Activated T-cell treated with anti-CD3 and anti-CD28 coated beads for 24 hours (primary cell): Measurements from ENCODE around the gene BTN3A1.
A peak's percentile ranks its signal among the peaks of the same experiment; 100 is the strongest.
"Not testable (repeated sequence)": the region's sequence is repeated elsewhere in the genome, so short reads cannot be mapped to it uniquely, and the experiment has no call there.

Experiments
- DNase-seq: peaks from one replicate; pipeline ENCODE4 v3.0.0-alpha.2; 2020; ENCODE audit warnings: low read depth

Gene BTN3A1

DNA sequence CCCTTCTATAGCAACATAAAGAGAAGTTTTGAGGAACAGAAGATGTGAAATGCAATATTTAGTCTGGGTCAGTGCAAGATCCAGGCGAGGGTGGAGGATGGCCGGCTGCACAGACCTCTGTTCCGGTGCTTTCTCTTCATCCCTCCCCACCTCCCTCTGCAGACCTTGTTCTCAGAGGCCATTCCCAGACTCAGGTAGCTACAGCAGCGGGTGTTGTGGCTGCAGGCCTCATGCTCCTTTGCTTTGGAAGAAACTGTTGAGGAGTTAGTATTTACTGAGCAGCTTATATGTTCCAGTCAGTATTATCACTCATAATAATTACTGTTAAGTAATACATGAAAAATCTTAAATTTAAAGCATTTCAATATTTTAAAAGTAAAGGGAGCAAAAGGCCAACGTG is 39.9 kb downstream of the BTN3A1 start:
- no peak for DNase-seq

- peak; percentile 35 for DNase-seq
These were observed 44.0 kb downstream of the BTN3A1 start for GRCh38 chr6:26445934-26446667.

- no peak for DNase-seq
These were observed 45.2 kb downstream of the BTN3A1 start for GRCh38 chr6:26447257-26447656.

- no peak for DNase-seq
These were observed 48.2 kb downstream of the BTN3A1 start for GRCh38 chr6:26450240-26450639.

GRCh38 chr6:26452631-26453235 is 50.7 kb downstream of the BTN3A1 start:
- no peak for DNase-seq

DNA sequence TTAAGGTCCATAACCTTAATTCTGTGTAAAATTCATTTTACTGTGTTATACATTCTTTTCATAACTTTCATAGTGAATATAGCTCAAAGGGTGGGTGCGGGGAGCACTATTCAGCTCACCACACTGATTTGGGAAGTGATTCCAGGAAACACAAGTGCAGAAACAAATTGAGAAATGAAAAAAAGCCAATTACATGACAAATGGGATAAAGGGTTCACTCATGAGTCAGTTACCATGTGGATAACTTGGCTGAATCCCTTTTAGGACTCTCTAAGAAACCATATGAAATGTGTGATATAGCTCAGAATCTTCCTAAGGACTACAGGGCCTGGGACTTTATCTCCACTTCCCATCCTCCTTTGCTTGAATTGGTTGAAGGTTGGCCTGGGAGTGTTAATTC is 52.6 kb downstream of the BTN3A1 start:
- no peak for DNase-seq

DNA sequence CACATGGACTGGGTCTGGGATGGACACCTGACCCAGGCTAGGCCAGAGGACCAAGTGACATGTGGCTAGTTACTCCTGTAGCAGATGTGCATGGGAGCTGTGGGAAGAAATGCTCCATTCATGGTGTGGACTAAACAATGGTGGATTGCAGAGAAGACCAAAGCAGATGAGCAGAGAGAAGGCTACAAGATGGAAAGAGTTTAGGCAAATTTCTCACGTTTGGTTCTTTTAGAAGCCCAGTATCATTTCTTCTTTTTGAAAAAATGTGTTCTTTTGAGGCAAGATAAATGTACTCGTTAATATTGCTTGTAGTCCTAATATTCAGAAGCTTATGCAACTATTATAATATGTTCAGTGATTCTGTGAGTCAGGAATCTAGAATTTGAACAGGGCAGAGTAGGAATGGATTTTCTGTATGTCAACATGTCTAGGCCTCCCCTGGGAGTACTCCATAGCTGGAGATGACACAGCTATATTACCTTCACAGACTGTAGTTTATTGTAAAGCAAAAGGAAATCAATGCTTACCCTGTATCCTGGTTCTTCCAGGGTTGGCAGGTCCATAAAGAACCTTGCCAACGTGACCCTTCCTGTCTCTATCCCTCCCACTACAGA is 53.4 kb downstream of the BTN3A1 start:
- no peak for DNase-seq

DNA sequence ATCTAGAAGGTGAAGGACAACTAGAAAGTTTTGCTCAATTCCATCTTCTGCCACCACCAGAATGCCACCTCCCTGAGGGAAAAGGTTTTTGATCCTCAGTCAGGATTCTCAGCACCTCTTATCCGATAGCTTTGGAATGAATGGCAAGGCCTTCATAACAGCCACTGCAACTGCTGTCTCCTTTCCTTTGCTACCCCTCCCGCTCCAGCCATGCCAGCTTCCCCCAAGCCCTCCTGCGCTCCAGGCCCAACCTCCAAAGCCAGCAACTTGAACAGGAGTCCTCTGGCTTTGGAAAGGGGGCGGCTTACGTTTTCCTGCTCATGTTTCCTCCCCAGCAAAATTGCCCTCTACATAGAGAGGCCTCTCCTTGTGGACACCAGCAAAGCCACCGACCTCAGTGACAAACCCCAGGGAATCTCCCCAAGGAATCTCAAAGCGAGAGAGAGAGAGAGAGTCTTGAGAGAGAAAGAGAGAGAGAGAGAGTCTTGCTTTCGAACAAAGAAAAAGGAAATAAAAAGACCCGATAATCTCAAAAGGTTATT is 55.3 kb downstream of the BTN3A1 start:
- DNase-seq = no peak

- DNase-seq = peak; percentile 57
These were observed 56.0 kb downstream of the BTN3A1 start, which contains the start of gene BTN2A1 for GRCh38 chr6:26457806-26458688. BTN2A1 (plus strand) TSS chr6:26457955; CDS start chr6:26458637, 682 bp downstream.

DNA sequence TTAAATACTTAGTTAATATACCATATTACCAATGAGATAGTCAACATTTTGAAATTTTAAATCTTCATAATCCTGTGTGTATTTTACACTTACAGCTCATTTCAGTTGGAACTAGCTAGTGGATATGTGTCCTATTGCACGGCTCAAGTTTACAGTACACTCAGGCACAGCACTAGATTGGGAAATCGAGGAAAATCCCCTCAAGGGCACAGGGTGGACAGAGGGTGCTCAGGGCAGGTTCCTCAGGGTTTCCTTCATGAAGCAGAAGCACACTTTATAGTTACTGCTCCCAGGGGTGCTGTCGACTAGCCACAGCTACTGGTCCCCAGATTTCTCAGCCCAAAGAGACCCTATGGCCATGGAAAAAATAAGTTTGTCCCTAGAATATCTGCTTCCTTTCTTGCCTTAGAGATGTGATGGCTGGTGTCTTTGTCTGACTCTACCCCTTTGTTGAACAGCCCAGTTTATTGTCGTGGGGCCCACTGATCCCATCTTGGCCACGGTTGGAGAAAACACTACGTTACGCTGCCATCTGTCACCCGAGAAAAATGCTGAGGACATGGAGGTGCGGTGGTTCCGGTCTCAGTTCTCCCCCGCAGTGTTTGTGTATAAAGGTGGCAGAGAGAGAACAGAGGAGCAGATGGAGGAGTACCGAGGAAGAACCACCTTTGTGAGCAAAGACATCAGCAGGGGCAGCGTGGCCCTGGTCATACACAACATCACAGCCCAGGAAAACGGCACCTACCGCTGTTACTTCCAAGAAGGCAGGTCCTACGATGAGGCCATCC is 57.1 kb downstream of the BTN3A1 start:
- DNase-seq = no peak

DNA sequence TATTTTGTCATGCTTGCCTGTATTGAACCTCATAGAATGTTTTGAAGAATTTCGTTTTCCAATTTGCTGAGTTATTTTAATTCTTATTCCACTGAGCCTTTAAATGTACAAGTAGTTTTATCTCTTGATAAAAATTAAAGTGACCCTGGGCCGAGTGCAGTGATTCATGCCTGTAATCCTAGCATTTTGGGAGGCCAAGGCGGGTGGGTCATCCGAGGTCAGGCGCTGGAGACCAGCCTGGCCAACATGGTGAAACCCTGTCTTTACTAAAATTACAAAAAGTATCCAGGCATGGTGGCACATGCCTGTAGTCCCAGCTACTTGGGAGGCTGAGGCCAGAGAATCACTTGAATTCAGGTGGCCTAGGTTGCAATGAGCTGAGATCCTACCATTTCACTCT is 59.3 kb downstream of the BTN3A1 start:
- not testable (repeated sequence) for DNase-seq

GRCh38 chr6:26464014-26464413 is 61.9 kb downstream of the BTN3A1 start:
- no peak for DNase-seq

DNA sequence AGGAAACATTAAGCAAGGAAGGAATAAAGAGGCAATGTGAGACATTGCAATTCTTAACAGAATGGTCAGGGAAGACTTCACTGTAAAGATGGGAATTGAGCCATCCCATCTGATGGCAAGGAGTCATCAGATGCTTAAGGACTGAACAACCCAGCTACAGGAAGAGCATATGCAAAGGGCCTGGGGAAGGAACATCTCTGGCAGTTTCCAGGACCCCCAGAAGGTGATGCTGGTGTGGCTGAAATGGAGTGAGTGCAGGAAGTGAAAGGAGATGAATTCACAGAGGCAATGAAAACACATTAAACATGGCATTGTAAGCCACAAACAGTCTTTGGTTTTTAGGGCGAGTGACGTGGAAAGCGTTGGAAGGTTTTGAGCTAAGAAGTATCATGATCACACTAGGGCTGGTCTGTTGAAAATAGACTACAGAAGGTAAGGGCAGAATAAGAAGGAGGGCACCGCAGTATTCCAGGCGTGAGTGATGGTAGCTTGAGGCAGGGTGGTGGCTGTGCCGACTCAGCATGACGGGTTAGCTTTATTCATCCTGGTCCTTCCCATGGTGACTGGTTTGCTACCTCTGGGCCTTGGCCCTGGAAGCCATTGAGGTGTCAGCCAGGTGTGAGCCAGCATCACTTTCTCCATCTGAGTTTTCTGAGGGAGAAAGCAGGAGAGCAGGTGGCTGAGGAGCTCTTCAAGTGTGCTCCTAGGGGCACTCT is 62.5 kb downstream of the BTN3A1 start:
- DNase-seq = no peak
